ENCODE measurements around the gene ACAP3.

Gene ACAP3

GRCh38 chr1:1272341-1273208 is 35.2 kb downstream of the ACAP3 start:
- TF ChIP-seq, protein P1, sequence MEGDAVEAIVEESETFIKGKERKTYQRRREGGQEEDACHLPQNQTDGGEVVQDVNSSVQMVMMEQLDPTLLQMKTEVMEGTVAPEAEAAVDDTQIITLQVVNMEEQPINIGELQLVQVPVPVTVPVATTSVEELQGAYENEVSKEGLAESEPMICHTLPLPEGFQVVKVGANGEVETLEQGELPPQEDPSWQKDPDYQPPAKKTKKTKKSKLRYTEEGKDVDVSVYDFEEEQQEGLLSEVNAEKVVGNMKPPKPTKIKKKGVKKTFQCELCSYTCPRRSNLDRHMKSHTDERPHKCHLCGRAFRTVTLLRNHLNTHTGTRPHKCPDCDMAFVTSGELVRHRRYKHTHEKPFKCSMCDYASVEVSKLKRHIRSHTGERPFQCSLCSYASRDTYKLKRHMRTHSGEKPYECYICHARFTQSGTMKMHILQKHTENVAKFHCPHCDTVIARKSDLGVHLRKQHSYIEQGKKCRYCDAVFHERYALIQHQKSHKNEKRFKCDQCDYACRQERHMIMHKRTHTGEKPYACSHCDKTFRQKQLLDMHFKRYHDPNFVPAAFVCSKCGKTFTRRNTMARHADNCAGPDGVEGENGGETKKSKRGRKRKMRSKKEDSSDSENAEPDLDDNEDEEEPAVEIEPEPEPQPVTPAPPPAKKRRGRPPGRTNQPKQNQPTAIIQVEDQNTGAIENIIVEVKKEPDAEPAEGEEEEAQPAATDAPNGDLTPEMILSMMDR (IDR thresholded peaks at IDR 0.05; ENCODE audit: low read depth, low read length), result no peak
- no peak for DNase-seq
- H3K36me3 ChIP-seq, result peaks cover 37% of the 10 kb centered on the region
- peak overlapping the region; percentile 77 for H3K4me3 ChIP-seq (ENCODE audit: low read depth, low read length)
- H3K27ac ChIP-seq, result peak overlapping the region; percentile 97
- H3K9me3 ChIP-seq (ENCODE audit: severe bottlenecking), result no peaks in the 10 kb centered on the region
- H3K27me3 ChIP-seq (ENCODE audit: insufficient read depth, low read depth, severe bottlenecking), result no peaks in the 10 kb centered on the region

- Histone ChIP-seq H3K27me3 (ENCODE audit: insufficient read depth, low read depth, severe bottlenecking) (no peaks in the 10 kb centered on the region), H3K4me3 (ENCODE audit: low read depth, low read length) (no peak overlapping the region), H3K36me3 (peaks cover 52% of the 10 kb centered on the region), H3K27ac (no peak overlapping the region), H3K9me3 (ENCODE audit: severe bottlenecking) (no peaks in the 10 kb centered on the region)
- DNase-seq, result no peak
- TF ChIP-seq, protein P1 (IDR thresholded peaks at IDR 0.05; ENCODE audit: low read depth, low read length), result no peak
Measured at GRCh38 chr1:1270813-1271212, 36.9 kb downstream of the ACAP3 start.

- DNase-seq, result no peak
- Histone ChIP-seq H3K4me3 (ENCODE audit: low read depth, low read length) (no peak overlapping the region), H3K27me3 (ENCODE audit: insufficient read depth, low read depth, severe bottlenecking) (no peaks in the 10 kb centered on the region), H3K36me3 (peaks cover 75% of the 10 kb centered on the region), H3K9me3 (ENCODE audit: severe bottlenecking) (no peaks in the 10 kb centered on the region), H3K27ac (no peak overlapping the region)
- TF ChIP-seq, protein P1 (IDR thresholded peaks at IDR 0.05; ENCODE audit: low read depth, low read length), result no peak
Measured at GRCh38 chr1:1268284-1268682, 39.4 kb downstream of the ACAP3 start.

DNA sequence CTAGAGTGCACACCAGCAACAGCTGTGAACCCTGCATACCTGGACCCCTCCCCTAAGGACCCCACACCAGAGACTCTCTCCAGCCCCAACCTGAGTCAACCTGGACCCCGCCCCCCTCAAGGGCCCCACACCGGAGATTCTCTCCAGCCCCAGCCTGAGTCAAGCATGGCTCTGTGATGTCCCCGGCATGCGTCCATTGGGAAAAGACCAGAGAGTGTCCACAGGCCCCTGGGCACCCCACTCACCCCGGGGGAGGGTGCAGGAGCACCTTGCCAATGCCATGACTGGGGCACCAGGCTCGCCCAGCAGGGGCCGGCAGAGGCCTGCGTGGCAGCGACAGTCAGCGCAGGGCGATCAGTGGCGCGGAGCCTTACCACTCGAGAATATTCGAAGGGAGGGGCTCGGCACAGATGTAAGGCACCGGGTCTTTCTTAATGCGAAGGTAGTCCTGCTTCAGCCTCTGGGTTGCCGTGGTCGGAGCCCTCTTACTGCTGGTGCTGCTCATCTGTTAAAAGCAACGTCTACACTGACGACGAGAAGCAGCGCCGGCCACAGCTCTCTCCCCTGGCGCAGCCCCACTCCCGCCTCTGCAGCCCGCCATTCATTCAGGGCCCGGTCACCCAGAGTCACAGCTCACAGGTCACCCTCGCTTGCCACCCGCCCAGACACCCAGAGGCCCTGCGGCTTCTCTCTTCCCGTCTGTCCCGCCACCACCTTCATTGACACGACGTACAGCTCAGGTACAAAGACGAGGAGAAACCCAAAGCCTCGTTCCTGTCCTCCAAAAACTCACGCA is 40.0 kb downstream of the ACAP3 start:
- Histone ChIP-seq H3K9me3 (ENCODE audit: severe bottlenecking) (no peaks in the 10 kb centered on the region), H3K27me3 (ENCODE audit: insufficient read depth, low read depth, severe bottlenecking) (no peaks in the 10 kb centered on the region), H3K4me3 (ENCODE audit: low read depth, low read length) (no peak overlapping the region), H3K27ac (no peak overlapping the region), H3K36me3 (peaks cover 81% of the 10 kb centered on the region)
- TF ChIP-seq, protein P1 (IDR thresholded peaks at IDR 0.05; ENCODE audit: low read depth, low read length), result no peak
- DNase-seq, result no peak

DNA sequence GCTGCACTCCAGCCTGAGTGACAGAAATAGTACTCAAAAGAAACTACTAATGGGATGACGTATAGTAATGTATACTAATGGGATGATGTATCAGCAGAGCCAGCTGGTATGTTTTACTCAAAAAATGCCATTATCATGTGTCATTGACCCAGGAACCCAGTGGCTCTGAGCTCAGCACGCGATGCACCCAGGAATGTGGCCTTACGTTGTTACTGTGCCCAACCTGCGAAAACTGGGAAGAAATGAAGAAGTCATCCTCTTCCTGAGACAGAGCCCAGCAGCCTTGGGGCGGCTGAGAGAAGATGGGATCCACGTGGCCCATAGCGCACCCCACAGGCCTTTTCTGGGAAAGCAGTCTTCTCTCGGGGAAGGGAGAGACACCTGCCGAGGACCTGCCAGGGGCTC is 42.9 kb downstream of the ACAP3 start:
- no peak overlapping the region for H3K27ac ChIP-seq
- no peak overlapping the region for H3K4me3 ChIP-seq (ENCODE audit: low read depth, low read length)
- H3K36me3 ChIP-seq, result peaks cover 87% of the 10 kb centered on the region
- TF ChIP-seq, protein P1 (IDR thresholded peaks at IDR 0.05; ENCODE audit: low read depth, low read length), result peak; percentile 50
- H3K9me3 ChIP-seq (ENCODE audit: severe bottlenecking), result no peaks in the 10 kb centered on the region
- no peaks in the 10 kb centered on the region for H3K27me3 ChIP-seq (ENCODE audit: insufficient read depth, low read depth, severe bottlenecking)
- no peak for DNase-seq
